ENCODE measurements around the gene NRXN3. TPM values are rescaled to one million over a fixed set of nuclear protein-coding genes. Genes with fewer than 3 reads are reported as not detected.

Gene NRXN3
- total RNA-seq, 1 donor = 2.5 TPM

GRCh38 chr14:78282437-78282836 is 112.3 kb downstream of the NRXN3 start:
- no peak for DNase-seq (ENCODE audit: insufficient read length, low spot score, missing footprints)
- TF ChIP-seq CTCF (IDR thresholded peaks at IDR 0.05; ENCODE audit: extremely low read depth, low read depth, low read length) = no peak
- H2AFZ ChIP-seq (ENCODE audit: low read length) = no peak overlapping the region
- H4K20me1 ChIP-seq (ENCODE audit: insufficient read depth, low read length) = no peaks in the 10 kb centered on the region
- no peaks in the 10 kb centered on the region for H3K27me3 ChIP-seq (ENCODE audit: insufficient read depth, low read length)
- H3K4me2 ChIP-seq (ENCODE audit: insufficient read depth, low read length) = no peak overlapping the region
- no peak overlapping the region for H3K27ac ChIP-seq (ENCODE audit: low read depth, low read length)
- H3K4me1 ChIP-seq (ENCODE audit: insufficient read depth, low read length) = no peaks in the 10 kb centered on the region
- peaks cover 2% of the 10 kb centered on the region for H3K9me3 ChIP-seq (ENCODE audit: low read depth, low read length)
- no peaks in the 10 kb centered on the region for H3K79me2 ChIP-seq (ENCODE audit: insufficient read depth, low read length)
- no peak overlapping the region for H3K4me3 ChIP-seq (ENCODE audit: insufficient read depth, low read length)
- H3K36me3 ChIP-seq (ENCODE audit: insufficient read depth, low read length) = no peaks in the 10 kb centered on the region

GRCh38 chr14:78286210-78286609 is 116.0 kb downstream of the NRXN3 start:
- H3K27me3 ChIP-seq (ENCODE audit: insufficient read depth, low read length) = no peaks in the 10 kb centered on the region
- no peak for DNase-seq (ENCODE audit: insufficient read length, low spot score, missing footprints)
- no peak overlapping the region for H3K4me3 ChIP-seq (ENCODE audit: insufficient read depth, low read length)
- no peaks in the 10 kb centered on the region for H3K79me2 ChIP-seq (ENCODE audit: insufficient read depth, low read length)
- H3K9me3 ChIP-seq (ENCODE audit: low read depth, low read length) = peaks cover 2% of the 10 kb centered on the region
- H4K20me1 ChIP-seq (ENCODE audit: insufficient read depth, low read length) = no peaks in the 10 kb centered on the region
- no peak for TF ChIP-seq CTCF (IDR thresholded peaks at IDR 0.05; ENCODE audit: extremely low read depth, low read depth, low read length)
- H3K36me3 ChIP-seq (ENCODE audit: insufficient read depth, low read length) = no peaks in the 10 kb centered on the region
- no peak overlapping the region for H3K27ac ChIP-seq (ENCODE audit: low read depth, low read length)
- H3K4me1 ChIP-seq (ENCODE audit: insufficient read depth, low read length) = no peaks in the 10 kb centered on the region
- no peak overlapping the region for H2AFZ ChIP-seq (ENCODE audit: low read length)
- H3K4me2 ChIP-seq (ENCODE audit: insufficient read depth, low read length) = no peak overlapping the region

GRCh38 chr14:78292003-78292402 is 121.8 kb downstream of the NRXN3 start:
- H3K4me2 ChIP-seq (ENCODE audit: insufficient read depth, low read length) = no peak overlapping the region
- no peaks in the 10 kb centered on the region for H3K36me3 ChIP-seq (ENCODE audit: insufficient read depth, low read length)
- TF ChIP-seq CTCF (IDR thresholded peaks at IDR 0.05; ENCODE audit: extremely low read depth, low read depth, low read length) = no peak
- no peaks in the 10 kb centered on the region for H3K9me3 ChIP-seq (ENCODE audit: low read depth, low read length)
- H3K4me3 ChIP-seq (ENCODE audit: insufficient read depth, low read length) = no peak overlapping the region
- no peak for DNase-seq (ENCODE audit: insufficient read length, low spot score, missing footprints)
- no peak overlapping the region for H2AFZ ChIP-seq (ENCODE audit: low read length)
- H3K27ac ChIP-seq (ENCODE audit: low read depth, low read length) = no peak overlapping the region
- no peaks in the 10 kb centered on the region for H3K27me3 ChIP-seq (ENCODE audit: insufficient read depth, low read length)
- no peaks in the 10 kb centered on the region for H4K20me1 ChIP-seq (ENCODE audit: insufficient read depth, low read length)
- H3K4me1 ChIP-seq (ENCODE audit: insufficient read depth, low read length) = no peaks in the 10 kb centered on the region
- H3K79me2 ChIP-seq (ENCODE audit: insufficient read depth, low read length) = no peaks in the 10 kb centered on the region

GRCh38 chr14:78297858-78298257 is 127.7 kb downstream of the NRXN3 start:
- Histone ChIP-seq H2AFZ (ENCODE audit: low read length) (no peak overlapping the region), H3K79me2 (ENCODE audit: insufficient read depth, low read length) (no peaks in the 10 kb centered on the region)
- TF ChIP-seq CTCF (IDR thresholded peaks at IDR 0.05; ENCODE audit: extremely low read depth, low read depth, low read length) = no peak

More at GRCh38 chr14:78297858-78298257, 127.7 kb downstream of the NRXN3 start:
- Histone ChIP-seq H3K4me1 (ENCODE audit: insufficient read depth, low read length) (no peaks in the 10 kb centered on the region), H3K27ac (ENCODE audit: low read depth, low read length) (no peak overlapping the region), H3K36me3 (ENCODE audit: insufficient read depth, low read length) (no peaks in the 10 kb centered on the region), H3K27me3 (ENCODE audit: insufficient read depth, low read length) (no peaks in the 10 kb centered on the region), H3K9me3 (ENCODE audit: low read depth, low read length) (no peaks in the 10 kb centered on the region), H3K4me2 (ENCODE audit: insufficient read depth, low read length) (no peak overlapping the region), H3K4me3 (ENCODE audit: insufficient read depth, low read length) (no peak overlapping the region), H4K20me1 (ENCODE audit: insufficient read depth, low read length) (no peaks in the 10 kb centered on the region)
- no peak for DNase-seq (ENCODE audit: insufficient read length, low spot score, missing footprints)

Data from osteoblast (primary cell).